Stomach (tissue), 9 donors: ENCODE measurements around the gene BPIFB4. TPM values are rescaled to one million over a fixed set of nuclear protein-coding genes. Genes with fewer than 3 reads are reported as not detected.
"Not testable (repeated sequence)": the region's sequence is repeated elsewhere in the genome, so short reads cannot be mapped to it uniquely, and the experiment has no call there.

Experiments
- DNase-seq, 2 donors: peaks; one replicate each; pipeline versions ENCODE4 v3.0.0 to v3.0.0-alpha.2; 2013 to 2019
- H3K27ac ChIP-seq, 5 donors: fragments of 200-600 bp in 4 of 5; sonication (generic) in 4 of 5; one replicate each; pipeline ENCODE4 v1.5.1; 2013 to 2019; ENCODE audit warnings: mild to moderate bottlenecking in 1 of 5, moderate library complexity in 1 of 5
- H3K27me3 ChIP-seq, 3 donors: fragments of 200-600 bp; sonication (generic); one replicate each; pipeline ENCODE4 v1.5.1; 2017 to 2019; ENCODE audit warnings: mixed run types in 1 of 3
- H3K36me3 ChIP-seq, 4 donors: fragments of 200-600 bp; sonication (generic); 1 replicate in 3 of 4; 2 replicates in 1 of 4; pipeline ENCODE4 v1.5.1; 2016 to 2019
- H3K4me1 ChIP-seq, 4 donors: fragments of 200-600 bp; sonication (generic); one replicate each; pipeline ENCODE4 v1.5.1; 2016 to 2019
- H3K4me3 ChIP-seq, 4 donors: fragments of 200-600 bp; sonication (generic) in 3 of 4; one replicate each; pipeline ENCODE4 v1.5.1; 2016 to 2019; ENCODE audit warnings: mild to moderate bottlenecking in 1 of 4
- H3K9me3 ChIP-seq, 4 donors: fragments of 200-600 bp; sonication (generic); one replicate each; pipeline ENCODE4 v1.5.1; 2016 to 2019
- EP300 ChIP-seq: sonication (generic); formaldehyde crosslinking; IDR thresholded peaks from one replicate; pipeline ENCODE4 v1.6.1; 2017; ENCODE audit warnings: antibody characterized with exemption
- POLR2A ChIP-seq, 4 donors: fragments of 450-650 bp; IDR thresholded peaks; one replicate each; pipeline ENCODE4 v1.6.1; 2016; ENCODE audit warnings: antibody characterized with exemption in 4 of 4, control low read depth in 2 of 4, mild to moderate bottlenecking in 1 of 4, moderate library complexity in 1 of 4
- POLR2AphosphoS5 ChIP-seq, 3 donors: sonication (generic); formaldehyde crosslinking; IDR thresholded peaks; one replicate each; pipeline ENCODE4 v1.6.1; 2016; ENCODE audit warnings: antibody characterized with exemption in 3 of 3
- WGBS, 5 donors: extraction: QIAGEN DNeasy Blood & Tissue Kit in 3 of 5; methylation state at CpG; one replicate each; pipeline versions ENCODE4 v1.1.5 to v1.1.7; 2013 to 2018; 5-methylcytosine and 5-hydroxymethylcytosine counted together
- intact Hi-C: fragments of 100-400 bp; cut with DNase I; formaldehyde crosslinking; loops from one replicate; pipeline ENCODE4 v1.15.1; 2023; ENCODE audit warnings: low total_unique reads
- polyA plus RNA-seq, 3 donors: library from polyadenylated mRNA; stranded (reverse); fragments of 200-250 nt; gene quantifications; one replicate each; pipeline ENCODE4 v1.2.3, GENCODE V29; 2013
- total RNA-seq, 5 donors: library from RNA; depleted of rRNA; stranded (reverse); fragments of >200 nt; gene quantifications; one replicate each; pipeline versions ENCODE4 v1.1.0 to v1.2.3, GENCODE V29; 2014 to 2016
- TF ChIP-seq, protein P1 (sequence below), 7 experiments: fragments of 450-650 bp in 4 of 7; fragments of 200-600 bp in 3 of 7; sonication (generic) in 3 of 7; IDR thresholded peaks; one replicate each; pipeline ENCODE4 v1.5.1; 2016 to 2019; ENCODE audit warnings: antibody characterized with exemption in 7 of 7, control low read depth in 2 of 7, mild to moderate bottlenecking in 1 of 7
- donor health status: healthy with polysubstance abuse.
- donor health status: Bipolar disorder and iron deficiency.
- donor health status: healthy.

The BPIFB4 gene
- total and polyA plus RNA-seq, 8 donors = not detected

- no peak for DNase-seq
- Histone ChIP-seq H3K27ac (no peak overlapping the region), H3K9me3 (no peaks in the 10 kb centered on the region), H3K36me3 (no peaks in the 10 kb centered on the region), H3K27me3 (no peaks in the 10 kb centered on the region), H3K4me1 (peaks cover 0 to 10% (median 0%) of the 10 kb centered on the region in 4 donors), H3K4me3 (no peak overlapping the region)
- intact Hi-C loops = loop anchor here (5.0 to 10.0 kb wide), 2 partner anchors 120 to 193 kb away; partner anchors contain the start of gene BPIFA3
- 82 to 93% (median 90%) methylated on average over 5 of the region's 5 CpGs for WGBS, 5 donors
- TF ChIP-seq EP300 (no peak), POLR2AphosphoS5 (IDR thresholded peaks at IDR 0.05) (no peak), POLR2A (IDR thresholded peaks at IDR 0.05) (no peak)
- TF ChIP-seq, protein P1, sequence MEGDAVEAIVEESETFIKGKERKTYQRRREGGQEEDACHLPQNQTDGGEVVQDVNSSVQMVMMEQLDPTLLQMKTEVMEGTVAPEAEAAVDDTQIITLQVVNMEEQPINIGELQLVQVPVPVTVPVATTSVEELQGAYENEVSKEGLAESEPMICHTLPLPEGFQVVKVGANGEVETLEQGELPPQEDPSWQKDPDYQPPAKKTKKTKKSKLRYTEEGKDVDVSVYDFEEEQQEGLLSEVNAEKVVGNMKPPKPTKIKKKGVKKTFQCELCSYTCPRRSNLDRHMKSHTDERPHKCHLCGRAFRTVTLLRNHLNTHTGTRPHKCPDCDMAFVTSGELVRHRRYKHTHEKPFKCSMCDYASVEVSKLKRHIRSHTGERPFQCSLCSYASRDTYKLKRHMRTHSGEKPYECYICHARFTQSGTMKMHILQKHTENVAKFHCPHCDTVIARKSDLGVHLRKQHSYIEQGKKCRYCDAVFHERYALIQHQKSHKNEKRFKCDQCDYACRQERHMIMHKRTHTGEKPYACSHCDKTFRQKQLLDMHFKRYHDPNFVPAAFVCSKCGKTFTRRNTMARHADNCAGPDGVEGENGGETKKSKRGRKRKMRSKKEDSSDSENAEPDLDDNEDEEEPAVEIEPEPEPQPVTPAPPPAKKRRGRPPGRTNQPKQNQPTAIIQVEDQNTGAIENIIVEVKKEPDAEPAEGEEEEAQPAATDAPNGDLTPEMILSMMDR (IDR thresholded peaks at IDR 0.05) = no peak
These were observed 15.8 kb downstream of the BPIFB4 start for GRCh38 chr20:33095249-33095648.

DNA sequence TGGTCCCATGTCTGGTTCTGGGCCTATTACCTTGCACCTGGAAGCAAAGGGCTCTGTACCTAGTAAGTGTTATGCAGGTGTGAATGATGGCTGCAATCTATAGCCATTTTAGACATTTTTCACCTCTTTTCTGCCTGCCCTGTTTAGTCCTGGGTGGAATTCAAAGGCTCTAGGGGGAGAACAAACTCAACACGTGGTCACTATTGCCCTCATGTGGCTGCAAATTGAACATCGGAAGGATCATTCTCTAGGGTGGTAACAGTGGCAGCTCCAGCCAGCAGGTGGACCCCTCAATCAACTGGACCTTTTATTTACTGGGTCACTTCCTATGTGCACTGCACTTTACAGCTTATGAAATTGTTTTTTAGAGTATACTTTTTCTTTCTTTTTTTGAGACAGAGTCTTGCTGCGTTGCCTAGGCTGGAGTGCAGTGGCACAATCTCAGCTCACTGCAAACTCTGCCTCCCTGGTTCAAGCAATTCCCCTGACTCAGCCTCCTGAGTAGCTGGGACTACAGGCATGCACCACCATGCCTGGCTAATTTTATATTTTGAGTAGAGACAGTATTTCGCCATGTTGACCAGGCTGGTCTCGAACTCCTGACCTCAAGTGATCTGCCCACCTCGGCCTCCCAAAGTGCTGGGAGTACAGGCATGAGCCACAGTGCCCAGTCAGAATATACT, 16.6 kb downstream of the BPIFB4 start:
- not testable (repeated sequence) for H3K4me1 ChIP-seq, H3K27ac ChIP-seq, H3K27me3 ChIP-seq, H3K9me3 ChIP-seq, H3K4me3 ChIP-seq, H3K36me3 ChIP-seq
- DNase-seq = peak; percentile 71 to 84
- 36 to 48% (median 40%) methylated on average over 6 of the region's 6 CpGs for WGBS, 5 donors
- intact Hi-C loops = loop anchor here (5.0 to 10.0 kb wide), 2 partner anchors 119 to 194 kb away; partner anchors contain the start of gene BPIFA3
- TF ChIP-seq, protein P1 (IDR thresholded peaks at IDR 0.05) = peak in 5 of 7 experiments; percentile 42 to 92 (median 75)

GRCh38 chr20:33097001-33097400, 17.6 kb downstream of the BPIFB4 start:
- DNase-seq = peak in 1 of 2 donors; percentile 28
- intact Hi-C loops = loop anchor here (5.0 to 10.0 kb wide), 2 partner anchors 118 to 195 kb away; partner anchors contain the start of gene BPIFA3
- TF ChIP-seq POLR2A (IDR thresholded peaks at IDR 0.05) = no peak

GRCh38 chr20:33099843-33100538, 20.5 kb downstream of the BPIFB4 start:
- H3K36me3 ChIP-seq = no peaks in the 10 kb centered on the region
- no peak for DNase-seq
- peaks cover 0 to 4% (median 0%) of the 10 kb centered on the region in 3 donors for H3K27me3 ChIP-seq
- intact Hi-C loops = loop anchor here (5.0 to 10.0 kb wide), 2 partner anchors 115 to 198 kb away; partner anchors contain the start of gene BPIFA3
- no peak overlapping the region for H3K27ac ChIP-seq
- TF ChIP-seq POLR2AphosphoS5 (IDR thresholded peaks at IDR 0.05) (no peak), EP300 (no peak), POLR2A (IDR thresholded peaks at IDR 0.05) (no peak)
- TF ChIP-seq, protein P1 (IDR thresholded peaks at IDR 0.05) = no peak
- no peak overlapping the region for H3K4me3 ChIP-seq
- peaks cover 0 to 13% (median 0%) of the 10 kb centered on the region in 4 donors for H3K4me1 ChIP-seq
- WGBS, 5 donors = 51 to 60% (median 57%) methylated on average over 10 of the region's 10 CpGs
- H3K9me3 ChIP-seq = no peaks in the 10 kb centered on the region

More at GRCh38 chr20:33097001-33097400, 17.6 kb downstream of the BPIFB4 start:
- H3K4me3 ChIP-seq = no peak overlapping the region
- no peaks in the 10 kb centered on the region for H3K9me3 ChIP-seq
- peaks cover 0 to 10% (median 0%) of the 10 kb centered on the region in 4 donors for H3K4me1 ChIP-seq
- H3K27me3 ChIP-seq = no peaks in the 10 kb centered on the region
- no peak overlapping the region for H3K27ac ChIP-seq
- 48 to 67% (median 52%) methylated on average over 4 of the region's 4 CpGs for WGBS, 5 donors
- H3K36me3 ChIP-seq = no peaks in the 10 kb centered on the region
